ENCODE measurements around the gene SLC24A1. TPM values are rescaled to one million over a fixed set of nuclear protein-coding genes. Genes with fewer than 3 reads are reported as not detected.

Gene SLC24A1
- total and polyA plus RNA-seq, 10 of the 15 experiments (the other 5 are each of a cell fraction or from before 2014, with no cell fraction given), result 1.4 to 5.8 (median 3.3) TPM

GRCh38 chr15:65610871-65611718 is 10.6 kb upstream of the SLC24A1 start, which contains the start of gene INTS14 (continued):
- TF ChIP-seq, protein P1, sequence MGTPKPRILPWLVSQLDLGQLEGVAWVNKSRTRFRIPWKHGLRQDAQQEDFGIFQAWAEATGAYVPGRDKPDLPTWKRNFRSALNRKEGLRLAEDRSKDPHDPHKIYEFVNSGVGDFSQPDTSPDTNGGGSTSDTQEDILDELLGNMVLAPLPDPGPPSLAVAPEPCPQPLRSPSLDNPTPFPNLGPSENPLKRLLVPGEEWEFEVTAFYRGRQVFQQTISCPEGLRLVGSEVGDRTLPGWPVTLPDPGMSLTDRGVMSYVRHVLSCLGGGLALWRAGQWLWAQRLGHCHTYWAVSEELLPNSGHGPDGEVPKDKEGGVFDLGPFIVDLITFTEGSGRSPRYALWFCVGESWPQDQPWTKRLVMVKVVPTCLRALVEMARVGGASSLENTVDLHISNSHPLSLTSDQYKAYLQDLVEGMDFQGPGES (IDR thresholded peaks at IDR 0.05), result 0 out of 2 replicates have a peak, but pooled peaks have one; percentile 26
- TF ChIP-seq ZBED1 (IDR thresholded peaks at IDR 0.05; ENCODE audit: borderline replicate concordance) (peak; percentile 71), MYC (IDR thresholded peaks at IDR 0.05; ENCODE audit: insufficient read depth, insufficient read length, insufficient replicate concordance, low read length, severe bottlenecking) (peak; percentile 66), BACH1 (IDR thresholded peaks at IDR 0.05; ENCODE audit: borderline replicate concordance) (peak; percentile 59; the same call in 1 of the 2 replicates), CHD2 (IDR thresholded peaks at IDR 0.05; ENCODE audit: borderline replicate concordance, low read depth, low read length) (peak; percentile 59; the same call in 1 of the 2 replicates), NRF1 (conservative IDR thresholded peaks at IDR 0.05; ENCODE audit: low read depth, low read length) (no peak), KAT2A (conservative IDR thresholded peaks at IDR 0.05; ENCODE audit: control insufficient read depth, low read depth, low read length) (no peak), RUNX3 (IDR thresholded peaks at IDR 0.05; ENCODE audit: low read length) (peak; percentile 84), FOXK2 (IDR thresholded peaks at IDR 0.05) (peak; percentile 76), NR2F1 (conservative IDR thresholded peaks at IDR 0.05) (peak; percentile 80; the same call in 1 of the 2 replicates), NR2C1 (IDR thresholded peaks at IDR 0.05) (peak; percentile 88), ATF7 (IDR thresholded peaks at IDR 0.05; ENCODE audit: low read depth) (peak; percentile 34), POLR2AphosphoS5 (IDR thresholded peaks at IDR 0.05; ENCODE audit: low read length) (peak; percentile 87), NFYA (IDR thresholded peaks at IDR 0.05; ENCODE audit: borderline replicate concordance, low read depth, low read length) (no peak), ZSCAN29 (IDR thresholded peaks at IDR 0.05) (0 out of 2 replicates have a peak, but pooled peaks have one; percentile 69), SUZ12 (IDR thresholded peaks at IDR 0.05; ENCODE audit: unreplicated experiment) (no peak), ZNF217 (IDR thresholded peaks at IDR 0.05) (peak; percentile 73), EGR1 (IDR thresholded peaks at IDR 0.05; ENCODE audit: borderline replicate concordance in 1 of 2, low read depth in 2 of 2, low read length in 2 of 2) (peak in 1 of 2 experiments; percentile 31; a peak in 1 of 3 replicates), POU2F2 (IDR thresholded peaks at IDR 0.05; ENCODE audit: borderline replicate concordance, low read depth, low read length) (peak; percentile 90; the same call in 2 of the 3 replicates), MTA2 (IDR thresholded peaks at IDR 0.05; ENCODE audit: low read depth) (peak; percentile 53; the same call in 1 of the 2 replicates), MYB (IDR thresholded peaks at IDR 0.05; ENCODE audit: borderline replicate concordance, low read depth, low read length) (peak; percentile 42; the same call in 1 of the 2 replicates), TARDBP (IDR thresholded peaks at IDR 0.05; ENCODE audit: borderline replicate concordance) (peak; percentile 50; the same call in 1 of the 2 replicates), MXI1 (IDR thresholded peaks at IDR 0.05; ENCODE audit: low read depth, low read length) (peak; percentile 73), PBX3 (IDR thresholded peaks at IDR 0.05; ENCODE audit: insufficient replicate concordance, low read depth, low read length) (no peak), PKNOX1 (IDR thresholded peaks at IDR 0.05) (peak; percentile 59; the same call in 1 of the 2 replicates)
- TF ChIP-seq, protein P2, sequence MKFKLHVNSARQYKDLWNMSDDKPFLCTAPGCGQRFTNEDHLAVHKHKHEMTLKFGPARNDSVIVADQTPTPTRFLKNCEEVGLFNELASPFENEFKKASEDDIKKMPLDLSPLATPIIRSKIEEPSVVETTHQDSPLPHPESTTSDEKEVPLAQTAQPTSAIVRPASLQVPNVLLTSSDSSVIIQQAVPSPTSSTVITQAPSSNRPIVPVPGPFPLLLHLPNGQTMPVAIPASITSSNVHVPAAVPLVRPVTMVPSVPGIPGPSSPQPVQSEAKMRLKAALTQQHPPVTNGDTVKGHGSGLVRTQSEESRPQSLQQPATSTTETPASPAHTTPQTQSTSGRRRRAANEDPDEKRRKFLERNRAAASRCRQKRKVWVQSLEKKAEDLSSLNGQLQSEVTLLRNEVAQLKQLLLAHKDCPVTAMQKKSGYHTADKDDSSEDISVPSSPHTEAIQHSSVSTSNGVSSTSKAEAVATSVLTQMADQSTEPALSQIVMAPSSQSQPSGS (IDR thresholded peaks at IDR 0.05; ENCODE audit: low read length), result no peak
